Peyer's patch (tissue), 4 donors: ENCODE results near the gene MT1HL1.

Experiments
- CTCF ChIP-seq, 6 experiments: fragments of 450-650 bp in 4 of 6; fragments of 200-600 bp in 2 of 6; sonication (generic) in 1 of 6; IDR thresholded peaks; one replicate each; pipeline ENCODE4 v1.5.1; 2017 to 2019; ENCODE audit warnings: antibody characterized with exemption in 6 of 6, mild to moderate bottlenecking in 3 of 6, moderate library complexity in 1 of 6
- POLR2A ChIP-seq, 2 donors: fragments of 450-650 bp; IDR thresholded peaks; one replicate each; pipeline ENCODE4 v1.5.1; 2017; ENCODE audit warnings: antibody characterized with exemption in 2 of 2, mild to moderate bottlenecking in 2 of 2, moderate library complexity in 2 of 2

GRCh38 chr1:237025358-237026074 is 21.3 kb upstream of the MT1HL1 start:
- TF ChIP-seq POLR2A (IDR thresholded peaks at IDR 0.05) (no peak), CTCF (IDR thresholded peaks at IDR 0.05) (no peak)
